ENCODE results near the gene TEFM.

DNA sequence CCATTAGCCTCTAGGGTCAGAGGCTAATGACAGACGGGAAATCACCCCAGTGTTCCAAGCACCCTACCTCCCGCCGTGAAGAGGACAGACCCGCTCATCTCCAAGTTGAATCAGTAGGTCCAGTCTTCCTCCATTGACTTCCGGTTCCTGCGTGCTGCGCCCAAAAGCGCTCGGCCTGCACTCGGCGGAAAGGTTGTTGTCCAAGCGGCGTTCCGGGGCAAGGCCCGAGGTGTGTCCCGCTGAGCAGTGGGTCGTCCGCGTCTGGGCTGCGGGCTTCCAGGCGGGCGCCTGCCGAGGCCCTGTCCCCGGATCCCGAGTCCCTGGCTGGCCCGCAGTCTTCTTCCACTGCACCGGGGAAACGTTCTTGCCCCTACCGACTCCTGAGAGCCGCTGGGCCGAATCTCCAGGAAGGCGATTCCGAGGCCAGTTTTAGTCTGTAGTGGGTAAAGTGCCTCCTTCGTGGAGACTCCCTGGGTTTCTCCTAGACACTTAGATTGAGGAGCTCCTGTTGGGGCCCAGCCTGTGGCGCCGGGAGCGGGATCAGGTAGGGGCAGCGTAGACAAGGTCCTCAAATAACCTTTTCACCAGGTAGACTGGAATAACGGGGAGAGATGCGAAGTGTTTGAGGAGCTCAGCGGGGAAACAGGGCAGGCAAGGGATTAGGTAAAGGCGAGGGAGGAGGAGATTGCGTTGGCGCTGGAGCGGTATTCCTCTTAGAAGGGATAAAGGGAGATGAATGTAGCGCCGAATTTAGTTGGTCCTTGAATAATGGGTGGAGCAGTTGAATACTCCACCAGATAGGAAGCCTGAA is at the start of gene TEFM:
- TF ChIP-seq POLR2AphosphoS5 (IDR thresholded peaks at IDR 0.05) (peak in 2 of 3 donors; percentile 52 to 91), POLR2A (IDR thresholded peaks at IDR 0.05) (no peak), CTCF (IDR thresholded peaks at IDR 0.05) (no peak)
